ENCODE results near the gene SPATA13.
A peak's percentile ranks its signal among the peaks of the same experiment; 100 is the strongest.
"Not testable (repeated sequence)": the region's sequence is repeated elsewhere in the genome, so short reads cannot be mapped to it uniquely, and the experiment has no call there.

SPATA13 gene

GRCh38 chr13:24280720-24281119, 120.2 kb downstream of the SPATA13 start:
- no peak for DNase-seq (ENCODE audit: low read depth)

GRCh38 chr13:24281188-24282008, 120.9 kb downstream of the SPATA13 start:
- DNase-seq (ENCODE audit: low read depth): no peak

GRCh38 chr13:24282256-24282655, 121.7 kb downstream of the SPATA13 start:
- no peak for DNase-seq (ENCODE audit: low read depth)

GRCh38 chr13:24284889-24285565, 124.5 kb downstream of the SPATA13 start:
- DNase-seq (ENCODE audit: low read depth): no peak

GRCh38 chr13:24286624-24287023, 126.1 kb downstream of the SPATA13 start:
- no peak for DNase-seq (ENCODE audit: low read depth)

GRCh38 chr13:24287748-24288287, 127.3 kb downstream of the SPATA13 start:
- DNase-seq (ENCODE audit: low read depth): no peak

- DNase-seq (ENCODE audit: low read depth): peak; percentile 57
These were observed 128.3 kb downstream of the SPATA13 start for GRCh38 chr13:24288870-24289269.

GRCh38 chr13:24290280-24290932, 129.9 kb downstream of the SPATA13 start:
- DNase-seq (ENCODE audit: low read depth): no peak

- DNase-seq (ENCODE audit: low read depth): no peak
These were observed 132.0 kb downstream of the SPATA13 start for GRCh38 chr13:24292481-24292880.

GRCh38 chr13:24293746-24294145, 133.2 kb downstream of the SPATA13 start:
- DNase-seq (ENCODE audit: low read depth): no peak

- DNase-seq (ENCODE audit: low read depth): no peak
These were observed 139.1 kb downstream of the SPATA13 start for GRCh38 chr13:24299488-24300114.

- DNase-seq (ENCODE audit: low read depth): no peak
These were observed 140.9 kb downstream of the SPATA13 start for GRCh38 chr13:24301434-24301833.

GRCh38 chr13:24301911-24302310, 141.4 kb downstream of the SPATA13 start:
- DNase-seq (ENCODE audit: low read depth): no peak

GRCh38 chr13:24304620-24305019, 144.1 kb downstream of the SPATA13 start:
- no peak for DNase-seq (ENCODE audit: low read depth)

- no peak for DNase-seq (ENCODE audit: low read depth)
These were observed 146.1 kb downstream of the SPATA13 start for GRCh38 chr13:24306632-24307031.

- DNase-seq (ENCODE audit: low read depth): no peak
These were observed 146.9 kb downstream of the SPATA13 start for GRCh38 chr13:24307211-24308067.

- no peak for DNase-seq (ENCODE audit: low read depth)
These were observed 147.5 kb downstream of the SPATA13 start for GRCh38 chr13:24308068-24308445.

- DNase-seq (ENCODE audit: low read depth): no peak
These were observed 148.0 kb downstream of the SPATA13 start for GRCh38 chr13:24308488-24309020.

- DNase-seq (ENCODE audit: low read depth): not testable (repeated sequence)
These were observed 148.8 kb downstream of the SPATA13 start, which contains the start of gene C1QTNF9 for GRCh38 chr13:24309300-24309699. TSS of gene C1QTNF9 (plus strand) at chr13:24309580. CDS start at chr13:24316004, 6,424 bp downstream.

- no peak for DNase-seq (ENCODE audit: low read depth)
These were observed 152.9 kb downstream of the SPATA13 start for GRCh38 chr13:24313439-24313838.

- DNase-seq (ENCODE audit: low read depth): not testable (repeated sequence)
These were observed 157.3 kb downstream of the SPATA13 start for GRCh38 chr13:24317835-24318234.
